Activated CD4-positive, CD25-positive, alpha-beta regulatory T cell (primary cell): Measurements from ENCODE around the gene SCYGR6.
A peak's percentile ranks its signal among the peaks of the same experiment; 100 is the strongest.
"Not testable (repeated sequence)": the region's sequence is repeated elsewhere in the genome, so short reads cannot be mapped to it uniquely, and the experiment has no call there.

Experiments used
- DNase-seq, 4 experiments: peaks; one replicate each; lab custom pipeline; 2025; lab: John Stamatoyannopoulos, UW

SCYGR6 gene

DNA sequence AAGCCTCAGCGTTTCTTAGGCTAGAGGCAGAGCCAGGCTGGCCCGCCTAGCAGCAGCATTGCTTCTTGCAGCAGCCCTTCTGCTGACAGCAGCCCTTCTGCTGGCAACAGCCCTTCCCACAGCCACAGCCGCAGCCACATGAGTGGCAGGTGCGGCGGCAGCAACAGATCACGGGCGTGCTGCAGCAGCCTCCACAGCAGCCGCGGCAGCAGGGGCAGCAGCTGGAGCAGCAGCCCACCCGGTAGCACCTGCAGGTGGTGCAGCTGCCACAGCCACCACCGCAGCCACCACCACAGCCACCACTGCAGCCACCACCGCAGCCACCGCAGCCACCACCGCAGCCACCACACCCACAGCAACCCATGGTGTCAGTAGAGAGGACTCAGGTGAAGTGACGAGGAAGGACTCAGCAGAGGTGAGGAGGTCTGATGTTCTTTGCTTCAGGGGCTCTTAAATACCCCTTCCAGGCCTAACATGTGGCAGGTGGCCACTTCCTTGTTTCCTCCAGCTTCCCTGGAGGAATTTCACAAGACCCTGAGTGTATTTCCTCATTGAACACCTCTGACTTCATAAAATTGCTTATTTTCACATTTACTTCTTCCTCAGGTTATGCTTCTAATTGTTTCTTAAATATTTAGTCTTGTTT lies at the start of gene SCYGR6:
Gene SCYGR6 (minus strand): TSS at position 364 of the 646 bp plus-strand sequence. CDS start 0 bp downstream, at position 364.
- no peak for DNase-seq

- no peak for DNase-seq
These were observed 49.6 kb upstream of the SCYGR6 start for GRCh38 chr2:227774011-227774624.

DNA sequence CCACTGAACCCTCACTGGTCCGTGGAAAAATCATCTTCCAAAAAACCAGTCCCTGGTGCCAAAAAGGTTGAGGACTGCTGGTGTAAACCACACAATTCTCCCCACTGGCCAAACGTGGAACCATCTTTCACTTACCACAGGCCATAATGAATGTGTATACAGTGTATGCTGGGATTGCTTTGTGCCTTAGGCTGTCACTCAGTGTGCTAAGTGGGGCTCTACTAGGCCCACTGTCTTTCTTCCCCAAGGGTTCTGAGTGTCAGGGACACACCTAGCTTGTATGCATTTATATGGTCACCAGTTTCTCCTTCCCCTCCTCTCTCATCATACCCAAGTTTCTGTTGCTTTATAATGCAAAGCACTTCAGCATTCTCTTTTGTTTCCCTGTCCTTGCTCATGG lies 48.4 kb upstream of the SCYGR6 start:
- no peak for DNase-seq

GRCh38 chr2:227772197-227772661 lies 47.7 kb upstream of the SCYGR6 start:
- no peak for DNase-seq

GRCh38 chr2:227767830-227768229 lies 43.3 kb upstream of the SCYGR6 start:
- DNase-seq = no peak

DNA sequence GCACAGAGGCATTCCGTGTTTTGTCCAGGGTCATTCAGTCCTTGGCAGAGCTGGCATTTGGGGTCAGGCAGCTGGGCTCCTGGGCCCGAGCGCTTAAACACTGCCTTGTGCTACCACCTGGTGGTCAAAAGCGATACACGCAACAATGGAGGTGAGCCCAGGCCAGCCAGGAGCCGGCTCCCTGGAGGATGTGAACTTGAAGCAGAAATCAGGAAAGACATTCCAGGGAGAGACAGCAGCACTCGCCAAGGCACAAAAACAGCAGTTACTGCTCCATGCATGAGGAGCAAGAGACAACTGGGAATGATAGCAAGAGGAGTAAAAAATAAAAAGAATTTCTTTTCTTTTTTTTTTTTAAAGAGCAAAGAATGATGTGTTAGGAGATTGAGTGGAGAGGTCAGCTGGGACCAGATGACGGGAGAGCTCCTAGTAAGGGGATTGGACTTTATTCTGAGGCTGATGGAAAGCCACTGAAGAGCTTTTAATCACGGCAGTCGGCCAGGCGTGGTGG lies 41.9 kb upstream of the SCYGR6 start:
- peak; percentile 9 to 18 (median 14) for DNase-seq

GRCh38 chr2:227765788-227766372 lies 41.3 kb upstream of the SCYGR6 start:
- DNase-seq = no peak

DNA sequence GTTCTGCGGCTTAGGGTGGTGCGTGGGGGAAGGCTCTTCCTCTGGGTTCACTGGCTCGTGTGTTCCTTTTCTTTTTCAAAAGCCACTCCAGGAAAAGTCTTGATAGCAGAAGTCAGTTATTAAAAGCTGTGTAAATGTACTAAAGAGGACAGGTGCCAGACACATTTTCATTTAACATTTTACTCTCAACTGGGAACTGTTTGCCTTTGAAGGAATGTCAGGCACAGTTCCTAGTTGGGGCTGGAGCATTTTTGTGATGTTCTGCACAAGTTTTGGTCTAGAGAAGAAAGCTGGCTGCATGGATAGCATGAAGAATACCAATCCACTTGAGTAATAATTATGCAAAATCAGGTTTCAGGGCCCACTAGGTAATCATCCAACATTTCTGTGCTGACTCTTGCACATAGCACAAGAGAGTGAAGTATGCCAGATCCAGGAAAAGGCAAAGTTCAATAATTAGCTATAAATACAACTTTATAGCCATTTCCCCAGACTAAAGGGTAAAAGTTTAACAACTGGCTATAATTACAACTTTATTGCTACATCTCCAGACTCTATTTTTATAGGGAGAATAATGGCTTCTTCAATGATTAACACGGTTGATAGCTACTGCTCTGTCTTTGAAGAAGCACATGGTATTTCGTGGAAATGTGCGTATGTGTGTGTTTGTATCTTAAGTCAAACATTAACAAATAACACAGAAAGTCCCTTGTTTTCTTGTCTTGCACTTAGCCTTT lies 37.4 kb upstream of the SCYGR6 start:
- DNase-seq = no peak

DNA sequence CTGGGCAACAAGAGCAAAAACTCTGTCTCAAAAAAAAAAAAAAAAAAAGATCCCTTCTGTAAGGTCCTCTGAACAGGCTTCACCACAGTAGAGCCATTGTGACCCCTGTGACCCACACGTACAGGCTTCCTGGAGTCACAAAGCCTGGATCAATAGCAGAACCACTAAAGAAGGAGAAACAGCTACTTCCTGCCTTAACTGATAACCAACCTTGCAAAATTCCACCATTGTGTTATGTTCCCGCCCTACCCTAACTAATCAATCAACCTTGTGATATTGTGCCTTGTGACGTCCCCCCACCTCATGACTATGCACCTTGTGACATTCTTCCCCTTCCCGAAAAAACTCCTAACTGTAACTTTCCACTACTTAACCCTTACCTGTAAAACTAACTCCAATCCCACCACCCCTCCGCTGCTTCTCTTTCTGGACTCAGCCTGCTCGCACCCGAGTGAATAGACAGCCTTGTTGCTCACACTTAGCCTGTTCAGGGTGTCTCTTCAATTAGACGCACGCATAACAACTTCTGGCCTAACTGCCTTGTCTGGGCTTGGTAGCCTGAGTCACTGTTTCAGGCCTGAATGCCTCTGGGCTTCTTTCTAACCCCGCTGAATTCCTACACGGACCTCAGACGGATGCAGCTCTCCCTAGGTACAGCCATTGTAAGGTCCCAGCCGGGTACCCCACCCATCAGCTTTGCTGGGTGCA lies 35.0 kb upstream of the SCYGR6 start:
- DNase-seq = no peak

DNA sequence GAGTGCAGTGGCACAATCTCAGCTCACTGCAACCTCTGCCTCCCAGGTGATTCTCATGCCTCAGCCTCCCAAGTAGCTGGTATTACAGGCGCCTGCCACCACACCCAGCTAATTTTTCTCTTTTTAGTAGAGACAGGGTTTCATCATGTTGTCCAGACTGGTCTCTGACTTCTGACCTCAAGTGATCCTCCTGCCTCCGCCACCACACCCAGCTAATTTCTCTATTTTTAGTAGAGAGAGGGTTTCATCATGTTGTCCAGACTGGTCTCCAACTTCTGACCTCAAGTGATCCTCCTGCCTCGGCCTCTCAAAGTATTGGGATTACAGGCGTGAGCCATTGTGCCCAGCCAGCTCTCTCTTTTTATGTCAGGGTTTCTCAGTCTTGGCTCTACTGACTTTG lies 31.7 kb upstream of the SCYGR6 start:
- DNase-seq = not testable (repeated sequence)

GRCh38 chr2:227748079-227748478 lies 23.5 kb upstream of the SCYGR6 start:
- no peak for DNase-seq

GRCh38 chr2:227745594-227745993 lies 21.0 kb upstream of the SCYGR6 start, which contains the start of gene SCYGR8:
Gene SCYGR8 (plus strand): TSS chr2:227745894. CDS start chr2:227745894, 0 bp downstream.
- no peak for DNase-seq

DNA sequence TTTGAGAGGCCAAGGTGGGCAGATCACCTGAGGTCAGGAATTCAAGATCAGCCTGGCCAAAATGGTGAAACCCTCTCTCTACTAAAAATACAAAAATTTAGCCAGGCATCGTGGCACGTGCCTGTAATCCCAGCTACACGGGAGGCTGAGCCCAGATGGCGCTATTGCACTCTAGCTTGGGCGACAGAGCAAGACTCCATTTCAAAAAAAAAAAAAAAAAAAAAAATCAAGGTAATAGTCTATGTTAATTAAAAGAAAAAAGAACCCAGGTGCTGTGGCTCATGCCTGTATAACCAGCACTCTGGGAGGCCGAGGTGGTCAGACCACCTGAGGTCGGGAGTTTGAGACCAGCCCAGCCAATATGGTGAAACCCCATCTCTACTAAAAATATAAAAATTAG lies 16.1 kb upstream of the SCYGR6 start:
- not testable (repeated sequence) for DNase-seq

DNA sequence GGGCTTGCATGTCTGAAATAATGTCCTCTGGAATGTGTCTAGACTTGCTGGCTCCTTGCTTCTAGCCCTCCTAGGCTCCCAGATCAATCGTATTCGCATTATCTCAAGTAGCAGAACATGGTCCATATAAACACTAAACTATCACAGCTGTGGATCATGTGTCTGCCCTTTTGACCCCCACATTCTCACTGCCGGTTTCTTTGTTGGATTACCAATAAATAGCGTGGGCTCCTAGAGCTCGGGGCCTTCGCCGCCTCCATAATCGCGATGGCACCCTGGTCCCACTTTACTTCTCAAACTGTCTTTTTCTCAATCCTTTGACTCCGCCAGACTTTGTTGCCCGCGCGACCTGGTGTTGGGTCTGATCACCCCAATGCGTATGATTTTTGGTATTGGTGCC lies 14.8 kb upstream of the SCYGR6 start:
- DNase-seq = no peak

- no peak for DNase-seq
These were observed 3.5 kb upstream of the SCYGR6 start, which contains the start of gene SCYGR7 for GRCh38 chr2:227728035-227728434. Gene SCYGR7 (plus strand): TSS chr2:227728335. CDS start chr2:227728335, 0 bp downstream.

- DNase-seq = not testable (repeated sequence)
These were observed 1.7 kb downstream of the SCYGR6 start for GRCh38 chr2:227722821-227723220.

DNA sequence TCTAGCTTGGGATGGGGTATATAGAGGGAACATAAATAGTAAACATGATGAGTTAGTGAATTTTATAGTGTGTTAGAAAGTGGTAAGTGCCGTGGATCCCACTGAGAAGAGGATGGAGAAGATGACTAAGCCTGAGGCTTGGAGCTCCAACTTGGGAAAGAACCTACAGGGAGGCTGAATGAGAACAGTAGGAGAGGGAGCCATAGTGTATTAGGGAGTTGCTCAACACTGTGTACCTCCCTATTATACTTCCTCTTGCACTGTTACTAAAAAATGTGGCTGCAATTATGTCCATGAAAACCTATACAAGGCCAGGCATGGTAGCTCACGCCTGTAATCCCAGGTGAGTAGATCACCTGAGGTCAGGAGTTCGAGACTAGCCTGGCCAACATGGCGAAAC lies 3.9 kb downstream of the SCYGR6 start:
- no peak for DNase-seq

DNA sequence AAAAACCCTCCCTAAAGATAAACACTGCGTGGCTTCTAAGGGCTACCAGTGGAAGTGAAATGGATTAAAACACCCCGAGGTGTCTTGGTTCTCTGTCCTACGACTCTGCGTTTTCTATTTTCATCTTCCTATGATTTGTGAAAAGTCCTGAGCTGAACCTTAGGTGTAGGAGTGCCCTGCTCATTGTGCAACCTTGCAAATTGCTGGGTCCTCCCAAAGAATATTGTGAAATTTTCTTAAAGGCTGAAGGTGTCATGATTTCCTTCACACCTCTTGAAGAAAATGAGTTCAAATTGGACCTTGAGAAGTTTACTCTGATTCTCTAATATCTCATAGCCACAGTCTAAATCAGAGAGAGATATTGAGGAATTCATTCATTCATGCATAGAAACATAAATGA lies 4.9 kb downstream of the SCYGR6 start:
- DNase-seq = no peak

DNA sequence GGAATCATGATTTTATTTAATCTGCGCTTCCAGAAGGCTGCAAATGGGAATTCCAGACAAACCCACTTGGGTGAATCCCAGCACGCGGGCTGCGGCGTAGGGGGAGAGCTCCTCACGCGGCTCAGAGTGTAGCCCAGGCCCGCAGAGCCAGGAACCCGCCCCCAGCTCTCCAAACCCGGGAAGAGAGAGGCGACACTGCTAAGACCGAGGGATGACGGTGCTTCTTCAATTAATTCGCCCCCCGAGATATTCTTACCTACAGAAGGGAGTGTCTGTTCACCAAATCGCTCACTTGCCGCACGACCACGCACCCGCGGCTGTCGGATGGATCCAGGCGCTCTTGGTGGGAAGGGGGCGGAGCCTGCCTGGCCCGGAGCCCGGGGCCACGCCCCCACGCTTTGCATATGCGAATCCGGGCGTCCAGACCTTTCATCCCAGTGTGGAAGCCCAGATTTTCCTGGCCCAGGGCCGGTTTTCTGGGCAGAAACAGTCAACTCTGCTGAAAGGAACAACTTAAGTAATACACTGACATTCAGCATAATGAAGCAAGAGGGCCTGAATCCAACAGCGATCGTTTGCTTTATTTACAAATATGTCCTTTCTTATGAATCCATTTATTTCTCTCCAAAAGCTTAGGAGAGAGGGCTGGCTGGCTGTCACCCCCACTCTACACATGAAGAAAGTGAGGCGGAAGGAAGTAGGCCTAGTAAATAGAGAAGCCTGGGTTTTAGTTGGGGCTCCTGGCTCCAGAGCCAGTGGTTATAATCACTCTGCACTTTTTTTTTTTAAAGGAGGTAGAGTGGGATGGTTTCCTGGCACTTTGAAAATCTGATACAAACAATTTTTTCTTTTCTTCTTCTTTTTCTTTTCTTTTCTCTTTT lies 6.6 kb downstream of the SCYGR6 start, which contains the start of gene SLC19A3:
Gene SLC19A3 (minus strand): TSS at position 342 of the 881 bp plus-strand sequence. CDS start 15,710 bp downstream, outside the sequence.
- no peak for DNase-seq

- no peak for DNase-seq
These were observed 8.1 kb downstream of the SCYGR6 start for GRCh38 chr2:227716501-227716900.
